Measurements from ENCODE around the gene OR2L13.

GRCh38 chr1:248136811-248137210, 41.8 kb downstream of the OR2L13 start:
- no peak for TF ChIP-seq POLR2A (IDR thresholded peaks at IDR 0.05; ENCODE audit: low read depth, low read length)
- TF ChIP-seq POLR2AphosphoS5 (IDR thresholded peaks at IDR 0.05; ENCODE audit: low read depth, low read length) = no peak
- TF ChIP-seq PAX5 (IDR thresholded peaks at IDR 0.05; ENCODE audit: insufficient read depth, low read length, severe bottlenecking) = no peak

Measured in GM12891 (cell line).